Transverse colon (tissue), 3 donors: Measurements from ENCODE around the gene SLC2A5.

Experiments
- EP300 ChIP-seq: sonication (generic); formaldehyde crosslinking; IDR thresholded peaks from one replicate; pipeline ENCODE4 v1.6.1; 2017; ENCODE audit warnings: antibody characterized with exemption, low read depth
- POLR2A ChIP-seq: fragments of 450-650 bp; IDR thresholded peaks from one replicate; pipeline ENCODE4 v1.6.1; 2016; ENCODE audit warnings: antibody characterized with exemption, mild to moderate bottlenecking, moderate library complexity
- TF ChIP-seq, protein P1 (sequence below), 5 experiments: fragments of 200-600 bp in 3 of 5; fragments of 450-650 bp in 2 of 5; sonication (generic) in 3 of 5; IDR thresholded peaks; 1 replicate in 2 of 5; 2 replicates in 3 of 5; pipeline ENCODE4 v1.5.1; 2016 to 2017; ENCODE audit warnings: antibody characterized with exemption in 5 of 5, inconsistent platforms in 3 of 5, mild to moderate bottlenecking in 2 of 5, moderate library complexity in 1 of 5

GRCh38 chr1:9073143-9073542, 3.7 kb upstream of the SLC2A5 start:
- TF ChIP-seq, protein P1, sequence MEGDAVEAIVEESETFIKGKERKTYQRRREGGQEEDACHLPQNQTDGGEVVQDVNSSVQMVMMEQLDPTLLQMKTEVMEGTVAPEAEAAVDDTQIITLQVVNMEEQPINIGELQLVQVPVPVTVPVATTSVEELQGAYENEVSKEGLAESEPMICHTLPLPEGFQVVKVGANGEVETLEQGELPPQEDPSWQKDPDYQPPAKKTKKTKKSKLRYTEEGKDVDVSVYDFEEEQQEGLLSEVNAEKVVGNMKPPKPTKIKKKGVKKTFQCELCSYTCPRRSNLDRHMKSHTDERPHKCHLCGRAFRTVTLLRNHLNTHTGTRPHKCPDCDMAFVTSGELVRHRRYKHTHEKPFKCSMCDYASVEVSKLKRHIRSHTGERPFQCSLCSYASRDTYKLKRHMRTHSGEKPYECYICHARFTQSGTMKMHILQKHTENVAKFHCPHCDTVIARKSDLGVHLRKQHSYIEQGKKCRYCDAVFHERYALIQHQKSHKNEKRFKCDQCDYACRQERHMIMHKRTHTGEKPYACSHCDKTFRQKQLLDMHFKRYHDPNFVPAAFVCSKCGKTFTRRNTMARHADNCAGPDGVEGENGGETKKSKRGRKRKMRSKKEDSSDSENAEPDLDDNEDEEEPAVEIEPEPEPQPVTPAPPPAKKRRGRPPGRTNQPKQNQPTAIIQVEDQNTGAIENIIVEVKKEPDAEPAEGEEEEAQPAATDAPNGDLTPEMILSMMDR (IDR thresholded peaks at IDR 0.05) = no peak
- TF ChIP-seq POLR2A (no peak), EP300 (no peak)
